Stomach (tissue), 4 donors: ENCODE data around the gene NTRK2.
"Not testable (repeated sequence)": the region's sequence is repeated elsewhere in the genome, so short reads cannot be mapped to it uniquely, and the experiment has no call there.

Source experiments
- CTCF ChIP-seq, 7 experiments: fragments of 450-650 bp in 4 of 7; fragments of 200-600 bp in 3 of 7; sonication (generic) in 3 of 7; IDR thresholded peaks; one replicate each; pipeline ENCODE4 v1.5.1; 2016 to 2019; ENCODE audit warnings: antibody characterized with exemption in 7 of 7, control low read depth in 2 of 7, mild to moderate bottlenecking in 1 of 7
- EP300 ChIP-seq: sonication (generic); formaldehyde crosslinking; IDR thresholded peaks from one replicate; pipeline ENCODE4 v1.6.1; 2017; ENCODE audit warnings: antibody characterized with exemption
- POLR2AphosphoS5 ChIP-seq, 3 donors: sonication (generic); formaldehyde crosslinking; IDR thresholded peaks; one replicate each; pipeline ENCODE4 v1.6.1; 2016; ENCODE audit warnings: antibody characterized with exemption in 3 of 3

DNA sequence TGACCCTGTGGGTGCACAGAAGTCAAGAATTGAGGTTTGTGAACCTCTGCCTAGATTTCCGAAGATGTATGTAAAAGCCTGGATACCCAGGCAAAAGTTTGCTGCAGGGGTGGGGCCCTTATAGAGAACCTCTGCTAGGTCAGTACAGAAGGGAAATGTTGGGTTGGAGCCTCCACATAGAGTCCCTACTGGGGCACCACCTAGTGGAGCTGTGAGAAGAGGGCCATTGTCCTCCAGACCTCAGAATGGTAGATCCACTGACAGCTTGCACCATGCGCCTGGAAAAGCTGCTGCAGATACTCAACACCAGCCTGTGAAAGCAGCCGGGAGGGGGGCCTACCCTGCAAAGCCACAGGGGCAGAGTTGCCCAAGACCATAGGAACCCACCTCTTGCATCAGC is 399.9 kb downstream of the NTRK2 start:
- TF ChIP-seq CTCF (IDR thresholded peaks at IDR 0.05); POLR2AphosphoS5 (IDR thresholded peaks at IDR 0.05); EP300: not testable (repeated sequence)
